SK-N-SH (cell line): ENCODE measurements around the gene KRTAP10-2. TPM values are rescaled to one million over a fixed set of nuclear protein-coding genes. Genes with fewer than 3 reads are reported as not detected.

Experiments
- CTCF ChIA-PET: fragments of 300-600, 350-600 bp; formaldehyde crosslinking; extraction: SDS; loops from one replicate; lab custom pipeline; 2021; lab: Yijun Ruan, JAX
- POLR2A ChIA-PET: fragments of 350-600 bp; sonication (Branson Sonifier 250); formaldehyde crosslinking; extraction: SDS; loops from one replicate; lab custom pipeline; 2020; ENCODE audit warnings: antibody characterized with exemption, inconsistent platforms; lab: Yijun Ruan, JAX
- DNase-seq: peaks from one replicate; pipeline ENCODE4 v3.0.0; 2012
- H2AFZ ChIP-seq: fragments of 200-600 bp; sonication (generic); 2 replicates; pipeline ENCODE4 v1.8.1; 2016; ENCODE audit warnings: antibody characterized with exemption, mild to moderate bottlenecking, low read depth
- H3F3A ChIP-seq: fragments of 200-600 bp; sonication (generic); replicated peaks from 2 replicates; pipeline ENCODE3; 2016; ENCODE audit warnings: antibody characterized with exemption, mild to moderate bottlenecking; ENCODE audit not compliant: insufficient read depth
- H3K27ac ChIP-seq, 2 experiments: fragments of 200-500 bp in 1 of 2; fragments of 200-600 bp in 1 of 2; sonication (Bioruptor generic) in 1 of 2; sonication (generic), shearing (Covaris generic) in 1 of 2; 2 replicates each; pipeline versions ENCODE4 v1.5.1 to v1.6.1; 2014 to 2016; ENCODE audit warnings: low read depth in 2 of 2, inconsistent platforms in 1 of 2, low read length in 1 of 2, mild to moderate bottlenecking in 1 of 2, mixed read lengths in 1 of 2
- H3K27me3 ChIP-seq: fragments of 200-600 bp; sonication (generic), shearing (Covaris generic); 2 replicates; pipeline ENCODE4 v1.6.1; 2016; ENCODE audit warnings: mixed run types; ENCODE audit not compliant: insufficient read depth
- H3K36me3 ChIP-seq, 2 experiments: fragments of 200-500 bp in 1 of 2; fragments of 200-600 bp in 1 of 2; sonication (Bioruptor generic) in 1 of 2; sonication (generic) in 1 of 2; replicated peaks in 1 of 2; 2 replicates each; pipeline versions ENCODE3 to v1.5.1; 2014 to 2016; ENCODE audit warnings: low read length in 1 of 2, mild to moderate bottlenecking in 1 of 2; ENCODE audit not compliant: insufficient read depth in 2 of 2, control insufficient read depth in 1 of 2
- H3K4me1 ChIP-seq, 2 experiments: fragments of 200-500 bp in 1 of 2; fragments of 200-600 bp in 1 of 2; sonication (Bioruptor generic) in 1 of 2; sonication (generic), shearing (Covaris generic) in 1 of 2; 2 replicates each; pipeline versions ENCODE4 v1.5.1 to v1.6.1; 2014 to 2016; ENCODE audit warnings: low read depth in 1 of 2, low read length in 1 of 2, mixed run types in 1 of 2; ENCODE audit not compliant: insufficient read depth in 2 of 2, control insufficient read depth in 1 of 2
- H3K4me2 ChIP-seq: fragments of 200-600 bp; sonication (generic), shearing (Covaris generic); 2 replicates; pipeline ENCODE4 v1.6.1; 2017; ENCODE audit warnings: mixed run types
- H3K4me3 ChIP-seq, 2 experiments: fragments of 200-500 bp in 1 of 2; fragments of 200-600 bp in 1 of 2; sonication (Bioruptor generic) in 1 of 2; sonication (generic), shearing (Covaris generic) in 1 of 2; 2 replicates each; pipeline versions ENCODE4 v1.5.1 to v1.8.1; 2014 to 2016; ENCODE audit warnings: low read depth in 2 of 2, inconsistent platforms in 1 of 2, low read length in 1 of 2, mild to moderate bottlenecking in 1 of 2, mixed read lengths in 1 of 2, moderate library complexity in 1 of 2
- H3K79me2 ChIP-seq: fragments of 200-600 bp; sonication (generic); 2 replicates; pipeline ENCODE4 v1.8.1; 2017; ENCODE audit warnings: mild to moderate bottlenecking; ENCODE audit not compliant: insufficient read depth
- H3K9ac ChIP-seq: fragments of 200-600 bp; sonication (generic); 2 replicates; pipeline ENCODE4 v1.6.1; 2017; ENCODE audit warnings: mixed run types
- H3K9me2 ChIP-seq: fragments of 200-600 bp; sonication (generic); 2 replicates; pipeline ENCODE4 v1.6.1; 2017; ENCODE audit warnings: mixed run types
- H3K9me3 ChIP-seq: fragments of 200-600 bp; sonication (generic); 2 replicates; pipeline ENCODE4 v1.6.1; 2017; ENCODE audit warnings: mixed run types, mild to moderate bottlenecking, moderate library complexity
- H4K20me1 ChIP-seq: fragments of 200-600 bp; sonication (generic); 2 replicates; pipeline ENCODE4 v1.6.1; 2017; ENCODE audit warnings: mild to moderate bottlenecking, mixed run types; ENCODE audit not compliant: insufficient read depth
- EZH2phosphoT487 ChIP-seq: fragments of 200-600 bp; sonication (generic); IDR thresholded peaks from 2 replicates; pipeline ENCODE4 v1.6.1; 2017; ENCODE audit warnings: low read depth, mixed run types, mild to moderate bottlenecking, antibody characterized with exemption, moderate library complexity, borderline replicate concordance
- FOSL2 ChIP-seq: IDR thresholded peaks from 2 replicates; pipeline ENCODE4 v1.4.0; 2012; ENCODE audit warnings: low read depth, mild to moderate bottlenecking, moderate library complexity, borderline replicate concordance
- FOXJ3 ChIP-seq: sonication (generic); formaldehyde crosslinking; IDR thresholded peaks from 2 replicates; pipeline ENCODE4 v1.5.1; 2020; ENCODE audit warnings: mild to moderate bottlenecking, missing genetic modification reagents
- FOXM1 ChIP-seq: IDR thresholded peaks from 2 replicates; pipeline ENCODE4 v1.4.0; 2012; ENCODE audit warnings: low read depth, mild to moderate bottlenecking
- GATA2 ChIP-seq: sonication (generic); formaldehyde crosslinking; IDR thresholded peaks from 2 replicates; pipeline ENCODE4 v1.5.0; 2020; ENCODE audit warnings: mild to moderate bottlenecking, missing genetic modification reagents
- POLR2AphosphoS5 ChIP-seq: IDR thresholded peaks from 2 replicates; pipeline ENCODE4 v1.6.1; 2012; ENCODE audit warnings: low read depth, low read length
- RCOR1 ChIP-seq: fragments of 150-350 bp; IDR thresholded peaks from 2 replicates; pipeline ENCODE4 v1.6.1; 2017; ENCODE audit warnings: antibody characterized with exemption, low read length
- RFX5 ChIP-seq: IDR thresholded peaks from 2 replicates; pipeline ENCODE4 v1.6.1; 2012; ENCODE audit warnings: mild to moderate bottlenecking, improper control_type of control experiment, low read length
- SIN3A ChIP-seq: IDR thresholded peaks from 2 replicates; pipeline ENCODE4 v1.6.1; 2012; ENCODE audit warnings: low read depth, mild to moderate bottlenecking, low read length, moderate library complexity, borderline replicate concordance
- SMC3 ChIP-seq: IDR thresholded peaks from 2 replicates; pipeline ENCODE4 v1.6.1; 2012; ENCODE audit warnings: low read depth, low read length, improper control_type of control experiment
- TEAD4 ChIP-seq: IDR thresholded peaks from 2 replicates; pipeline ENCODE4 v1.4.0; 2012; ENCODE audit warnings: mild to moderate bottlenecking, borderline replicate concordance; ENCODE audit not compliant: insufficient read depth
- YY1 ChIP-seq: IDR thresholded peaks from 2 replicates; pipeline ENCODE4 v1.4.0; 2012; ENCODE audit warnings: low read depth, mild to moderate bottlenecking
- WGBS: methylation state at CpG from one replicate; pipeline ENCODE4 v1.1.6; 2017; ENCODE audit warnings: low lambda C conversion rate; 5-methylcytosine and 5-hydroxymethylcytosine counted together
- polyA plus RNA-seq, 3 experiments: library from polyadenylated mRNA; depleted of rRNA; stranded (reverse); fragments of >200 nt; gene quantifications; 2 replicates each; pipeline ENCODE4 v1.2.3, GENCODE V29; 2012
- TF ChIP-seq, protein P1 (sequence below): fragments of 150-350 bp; IDR thresholded peaks from 2 replicates; pipeline ENCODE4 v1.6.1; 2016; ENCODE audit warnings: mild to moderate bottlenecking, low read depth, low read length
- TF ChIP-seq, protein P2 (sequence below): IDR thresholded peaks from 2 replicates; pipeline ENCODE4 v1.4.0; 2012; ENCODE audit warnings: low read depth, borderline replicate concordance
- TF ChIP-seq, protein P3 (sequence below): IDR thresholded peaks from 2 replicates; pipeline ENCODE4; 2012
- TF ChIP-seq, protein P4 (sequence below): IDR thresholded peaks from 2 replicates; pipeline ENCODE4 v1.6.1; 2012; ENCODE audit warnings: mild to moderate bottlenecking, low read depth, low read length, moderate library complexity

KRTAP10-2 gene
- polyA plus RNA-seq, 1 of the 3 experiments (the other 2 are of a cell fraction), result not detected

DNA sequence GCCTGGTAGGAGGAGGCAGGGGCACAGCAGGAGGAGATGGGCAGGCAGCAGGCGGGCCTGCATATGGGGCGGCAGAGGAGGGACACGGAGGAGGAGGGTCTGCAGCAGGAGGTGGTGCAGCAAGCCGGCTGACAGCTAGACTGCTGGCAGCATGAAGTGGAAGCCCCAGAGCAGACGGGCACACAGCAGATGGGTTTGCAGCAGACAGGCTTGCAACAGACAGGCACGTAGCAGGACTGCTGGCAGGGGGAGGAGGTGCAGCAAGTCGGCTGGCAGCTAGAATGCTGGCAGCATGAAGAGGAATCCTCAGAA is 28.5 kb upstream of the KRTAP10-2 start:
- Histone ChIP-seq H3K27ac (no peak overlapping the region), H3K36me3 (no peaks in the 10 kb centered on the region), H3K9ac (no peak overlapping the region), H3K9me2 (no peaks in the 10 kb centered on the region), H2AFZ (no peak overlapping the region), H3K4me1 (peaks cover 0 to 10% of the 10 kb centered on the region in 2 experiments; a peak in 1 of 4 replicates), H3K4me2 (no peak overlapping the region), H3K9me3 (no peaks in the 10 kb centered on the region), H3K27me3 (peaks cover 17% of the 10 kb centered on the region; the same call in 1 of the 2 replicates), H3K4me3 (no peak overlapping the region), H3F3A (no peaks in the 10 kb centered on the region), H4K20me1 (no peaks in the 10 kb centered on the region), H3K79me2 (no peaks in the 10 kb centered on the region)
- DNase-seq, result no peak
- ChIA-PET POLR2A (no interaction called here), CTCF (interaction anchor here (1.1 kb wide), 2 partner anchors 17 to 213 kb away, joined by 3 to 5 read pairs; no protein-coding TSS in a partner anchor)
- WGBS, result 8% methylated on average over 7 of the region's 7 CpGs
- TF ChIP-seq, protein P1, sequence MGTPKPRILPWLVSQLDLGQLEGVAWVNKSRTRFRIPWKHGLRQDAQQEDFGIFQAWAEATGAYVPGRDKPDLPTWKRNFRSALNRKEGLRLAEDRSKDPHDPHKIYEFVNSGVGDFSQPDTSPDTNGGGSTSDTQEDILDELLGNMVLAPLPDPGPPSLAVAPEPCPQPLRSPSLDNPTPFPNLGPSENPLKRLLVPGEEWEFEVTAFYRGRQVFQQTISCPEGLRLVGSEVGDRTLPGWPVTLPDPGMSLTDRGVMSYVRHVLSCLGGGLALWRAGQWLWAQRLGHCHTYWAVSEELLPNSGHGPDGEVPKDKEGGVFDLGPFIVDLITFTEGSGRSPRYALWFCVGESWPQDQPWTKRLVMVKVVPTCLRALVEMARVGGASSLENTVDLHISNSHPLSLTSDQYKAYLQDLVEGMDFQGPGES, result no peak
- TF ChIP-seq YY1 (no peak), SIN3A (no peak), FOXM1 (no peak), RFX5 (no peak), FOXJ3 (CRISPR knock-in tag) (no peak), SMC3 (no peak), EZH2phosphoT487 (no peak)
- TF ChIP-seq, protein P2, sequence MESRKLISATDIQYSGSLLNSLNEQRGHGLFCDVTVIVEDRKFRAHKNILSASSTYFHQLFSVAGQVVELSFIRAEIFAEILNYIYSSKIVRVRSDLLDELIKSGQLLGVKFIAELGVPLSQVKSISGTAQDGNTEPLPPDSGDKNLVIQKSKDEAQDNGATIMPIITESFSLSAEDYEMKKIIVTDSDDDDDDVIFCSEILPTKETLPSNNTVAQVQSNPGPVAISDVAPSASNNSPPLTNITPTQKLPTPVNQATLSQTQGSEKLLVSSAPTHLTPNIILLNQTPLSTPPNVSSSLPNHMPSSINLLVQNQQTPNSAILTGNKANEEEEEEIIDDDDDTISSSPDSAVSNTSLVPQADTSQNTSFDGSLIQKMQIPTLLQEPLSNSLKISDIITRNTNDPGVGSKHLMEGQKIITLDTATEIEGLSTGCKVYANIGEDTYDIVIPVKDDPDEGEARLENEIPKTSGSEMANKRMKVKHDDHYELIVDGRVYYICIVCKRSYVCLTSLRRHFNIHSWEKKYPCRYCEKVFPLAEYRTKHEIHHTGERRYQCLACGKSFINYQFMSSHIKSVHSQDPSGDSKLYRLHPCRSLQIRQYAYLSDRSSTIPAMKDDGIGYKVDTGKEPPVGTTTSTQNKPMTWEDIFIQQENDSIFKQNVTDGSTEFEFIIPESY, result no peak

DNA sequence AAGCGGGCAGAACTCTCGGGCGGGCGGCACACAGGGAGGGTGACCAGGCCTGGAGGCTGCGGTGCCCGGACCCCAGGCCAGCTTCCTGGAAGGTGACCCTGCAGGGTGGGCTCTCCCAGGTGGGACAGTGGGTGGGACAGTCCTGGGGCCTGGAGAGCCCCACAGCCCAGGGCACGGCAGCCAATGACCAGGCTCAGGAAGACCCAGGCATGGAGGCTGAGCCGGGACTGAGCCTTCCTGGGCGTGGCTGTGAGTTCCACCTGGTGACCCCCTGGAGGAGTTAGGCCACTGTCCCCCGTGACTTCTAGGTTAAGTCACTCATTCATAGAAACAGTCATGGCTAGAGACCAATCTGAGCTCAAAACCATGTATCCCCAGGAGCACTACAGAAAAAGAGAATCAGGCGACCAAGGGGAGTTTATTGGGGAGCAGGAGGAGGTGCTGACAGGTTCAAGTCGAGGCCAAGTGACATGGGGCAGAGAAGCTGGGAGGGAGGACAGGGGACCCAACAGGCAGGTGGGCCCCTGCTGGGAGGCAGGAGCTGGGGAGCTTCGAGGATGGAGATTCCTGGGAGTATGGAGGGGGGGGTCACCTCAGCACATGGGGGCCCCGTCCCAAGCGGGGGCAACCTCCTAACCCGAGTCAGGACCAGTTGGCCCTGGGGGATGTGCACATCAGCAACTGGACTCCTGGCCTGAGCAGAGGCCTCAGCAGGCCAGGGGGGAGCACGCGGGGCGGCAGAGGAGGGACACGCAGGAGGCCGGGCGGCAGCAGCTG is 27.9 kb upstream of the KRTAP10-2 start:
- Histone ChIP-seq H3K4me1 (peaks cover 0 to 10% of the 10 kb centered on the region in 2 experiments; a peak in 1 of 4 replicates), H3F3A (no peaks in the 10 kb centered on the region), H3K9me2 (no peaks in the 10 kb centered on the region), H3K27me3 (peaks cover 22% of the 10 kb centered on the region; the same call in 1 of the 2 replicates), H3K9ac (no peak overlapping the region), H3K79me2 (no peaks in the 10 kb centered on the region), H3K36me3 (no peaks in the 10 kb centered on the region), H4K20me1 (no peaks in the 10 kb centered on the region), H3K4me3 (no peak overlapping the region), H3K4me2 (no peak overlapping the region), H3K9me3 (no peaks in the 10 kb centered on the region), H2AFZ (no peak overlapping the region), H3K27ac (no peak overlapping the region)
- WGBS, result 26% methylated on average over 15 of the region's 22 CpGs
- CTCF ChIA-PET, result no interaction called here
- POLR2A ChIA-PET, result no interaction called here
- no peak for DNase-seq
- TF ChIP-seq, protein P3, sequence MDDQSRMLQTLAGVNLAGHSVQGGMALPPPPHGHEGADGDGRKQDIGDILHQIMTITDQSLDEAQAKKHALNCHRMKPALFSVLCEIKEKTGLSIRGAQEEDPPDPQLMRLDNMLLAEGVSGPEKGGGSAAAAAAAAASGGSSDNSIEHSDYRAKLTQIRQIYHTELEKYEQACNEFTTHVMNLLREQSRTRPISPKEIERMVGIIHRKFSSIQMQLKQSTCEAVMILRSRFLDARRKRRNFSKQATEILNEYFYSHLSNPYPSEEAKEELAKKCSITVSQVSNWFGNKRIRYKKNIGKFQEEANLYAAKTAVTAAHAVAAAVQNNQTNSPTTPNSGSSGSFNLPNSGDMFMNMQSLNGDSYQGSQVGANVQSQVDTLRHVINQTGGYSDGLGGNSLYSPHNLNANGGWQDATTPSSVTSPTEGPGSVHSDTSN, result no peak
- no peak for TF ChIP-seq RCOR1
- TF ChIP-seq POLR2AphosphoS5, result no peak
- no peak for TF ChIP-seq TEAD4
- TF ChIP-seq GATA2, result no peak
- no peak for TF ChIP-seq FOSL2
- TF ChIP-seq, protein P2, result no peak
- TF ChIP-seq, protein P4, sequence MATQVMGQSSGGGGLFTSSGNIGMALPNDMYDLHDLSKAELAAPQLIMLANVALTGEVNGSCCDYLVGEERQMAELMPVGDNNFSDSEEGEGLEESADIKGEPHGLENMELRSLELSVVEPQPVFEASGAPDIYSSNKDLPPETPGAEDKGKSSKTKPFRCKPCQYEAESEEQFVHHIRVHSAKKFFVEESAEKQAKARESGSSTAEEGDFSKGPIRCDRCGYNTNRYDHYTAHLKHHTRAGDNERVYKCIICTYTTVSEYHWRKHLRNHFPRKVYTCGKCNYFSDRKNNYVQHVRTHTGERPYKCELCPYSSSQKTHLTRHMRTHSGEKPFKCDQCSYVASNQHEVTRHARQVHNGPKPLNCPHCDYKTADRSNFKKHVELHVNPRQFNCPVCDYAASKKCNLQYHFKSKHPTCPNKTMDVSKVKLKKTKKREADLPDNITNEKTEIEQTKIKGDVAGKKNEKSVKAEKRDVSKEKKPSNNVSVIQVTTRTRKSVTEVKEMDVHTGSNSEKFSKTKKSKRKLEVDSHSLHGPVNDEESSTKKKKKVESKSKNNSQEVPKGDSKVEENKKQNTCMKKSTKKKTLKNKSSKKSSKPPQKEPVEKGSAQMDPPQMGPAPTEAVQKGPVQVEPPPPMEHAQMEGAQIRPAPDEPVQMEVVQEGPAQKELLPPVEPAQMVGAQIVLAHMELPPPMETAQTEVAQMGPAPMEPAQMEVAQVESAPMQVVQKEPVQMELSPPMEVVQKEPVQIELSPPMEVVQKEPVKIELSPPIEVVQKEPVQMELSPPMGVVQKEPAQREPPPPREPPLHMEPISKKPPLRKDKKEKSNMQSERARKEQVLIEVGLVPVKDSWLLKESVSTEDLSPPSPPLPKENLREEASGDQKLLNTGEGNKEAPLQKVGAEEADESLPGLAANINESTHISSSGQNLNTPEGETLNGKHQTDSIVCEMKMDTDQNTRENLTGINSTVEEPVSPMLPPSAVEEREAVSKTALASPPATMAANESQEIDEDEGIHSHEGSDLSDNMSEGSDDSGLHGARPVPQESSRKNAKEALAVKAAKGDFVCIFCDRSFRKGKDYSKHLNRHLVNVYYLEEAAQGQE, result no peak
- TF ChIP-seq SIN3A, result no peak
